Measurements from ENCODE around the gene NR3C2.

DNA sequence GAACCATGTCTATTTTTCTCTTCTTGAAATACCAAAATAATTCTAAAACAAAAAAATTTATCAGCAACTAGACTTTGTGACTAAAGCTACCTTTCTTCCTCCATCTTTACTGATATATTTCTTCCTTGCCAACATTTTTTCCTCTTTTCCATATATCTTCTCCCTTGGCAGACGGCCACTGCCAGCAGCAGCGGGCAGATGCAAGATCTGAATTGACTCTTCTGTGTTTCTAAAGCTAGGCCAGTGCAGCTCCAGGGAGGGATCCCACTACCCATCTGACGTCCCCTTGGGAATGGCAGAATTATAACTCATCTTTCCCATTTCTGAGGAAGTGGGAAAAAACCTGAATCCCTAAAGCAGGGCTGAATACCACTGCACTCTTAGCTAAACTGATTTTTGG, 206.4 kb downstream of the NR3C2 start:
- TF ChIP-seq TOX (CRISPR knock-in tag; IDR thresholded peaks at IDR 0.05; ENCODE audit: borderline replicate concordance) (no peak), GLIS3 (CRISPR knock-in tag; IDR thresholded peaks at IDR 0.05) (no peak), TCF4 (CRISPR knock-in tag; IDR thresholded peaks at IDR 0.05; ENCODE audit: borderline replicate concordance) (no peak), RARB (CRISPR knock-in tag; IDR thresholded peaks at IDR 0.05) (no peak)
- TF ChIP-seq, protein P1, sequence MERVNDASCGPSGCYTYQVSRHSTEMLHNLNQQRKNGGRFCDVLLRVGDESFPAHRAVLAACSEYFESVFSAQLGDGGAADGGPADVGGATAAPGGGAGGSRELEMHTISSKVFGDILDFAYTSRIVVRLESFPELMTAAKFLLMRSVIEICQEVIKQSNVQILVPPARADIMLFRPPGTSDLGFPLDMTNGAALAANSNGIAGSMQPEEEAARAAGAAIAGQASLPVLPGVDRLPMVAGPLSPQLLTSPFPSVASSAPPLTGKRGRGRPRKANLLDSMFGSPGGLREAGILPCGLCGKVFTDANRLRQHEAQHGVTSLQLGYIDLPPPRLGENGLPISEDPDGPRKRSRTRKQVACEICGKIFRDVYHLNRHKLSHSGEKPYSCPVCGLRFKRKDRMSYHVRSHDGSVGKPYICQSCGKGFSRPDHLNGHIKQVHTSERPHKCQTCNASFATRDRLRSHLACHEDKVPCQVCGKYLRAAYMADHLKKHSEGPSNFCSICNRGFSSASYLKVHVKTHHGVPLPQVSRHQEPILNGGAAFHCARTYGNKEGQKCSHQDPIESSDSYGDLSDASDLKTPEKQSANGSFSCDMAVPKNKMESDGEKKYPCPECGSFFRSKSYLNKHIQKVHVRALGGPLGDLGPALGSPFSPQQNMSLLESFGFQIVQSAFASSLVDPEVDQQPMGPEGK (CRISPR knock-in tag; IDR thresholded peaks at IDR 0.05; ENCODE audit: borderline replicate concordance) = no peak
- TF ChIP-seq, protein P2, sequence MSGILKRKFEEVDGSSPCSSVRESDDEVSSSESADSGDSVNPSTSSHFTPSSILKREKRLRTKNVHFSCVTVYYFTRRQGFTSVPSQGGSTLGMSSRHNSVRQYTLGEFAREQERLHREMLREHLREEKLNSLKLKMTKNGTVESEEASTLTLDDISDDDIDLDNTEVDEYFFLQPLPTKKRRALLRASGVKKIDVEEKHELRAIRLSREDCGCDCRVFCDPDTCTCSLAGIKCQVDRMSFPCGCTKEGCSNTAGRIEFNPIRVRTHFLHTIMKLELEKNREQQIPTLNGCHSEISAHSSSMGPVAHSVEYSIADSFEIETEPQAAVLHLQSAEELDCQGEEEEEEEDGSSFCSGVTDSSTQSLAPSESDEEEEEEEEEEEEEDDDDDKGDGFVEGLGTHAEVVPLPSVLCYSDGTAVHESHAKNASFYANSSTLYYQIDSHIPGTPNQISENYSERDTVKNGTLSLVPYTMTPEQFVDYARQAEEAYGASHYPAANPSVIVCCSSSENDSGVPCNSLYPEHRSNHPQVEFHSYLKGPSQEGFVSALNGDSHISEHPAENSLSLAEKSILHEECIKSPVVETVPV (CRISPR knock-in tag; IDR thresholded peaks at IDR 0.05) = no peak
